HuH-7.5 (cell line): ENCODE results near the gene DGKH.
"Not testable (repeated sequence)": the region's sequence is repeated elsewhere in the genome, so short reads cannot be mapped to it uniquely, and the experiment has no call there.

Source experiments
- DNase-seq: peaks from one replicate; pipeline ENCODE4 v3.0.0; 2011; ENCODE audit warnings: low spot score

DGKH gene

GRCh38 chr13:42113478-42113877, 65.0 kb downstream of the DGKH start:
- DNase-seq = no peak

GRCh38 chr13:42114278-42114677, 65.8 kb downstream of the DGKH start:
- DNase-seq = no peak

- DNase-seq = no peak
These were observed 66.5 kb downstream of the DGKH start for GRCh38 chr13:42114912-42115311.

GRCh38 chr13:42116225-42116624, 67.8 kb downstream of the DGKH start:
- DNase-seq = no peak

DNA sequence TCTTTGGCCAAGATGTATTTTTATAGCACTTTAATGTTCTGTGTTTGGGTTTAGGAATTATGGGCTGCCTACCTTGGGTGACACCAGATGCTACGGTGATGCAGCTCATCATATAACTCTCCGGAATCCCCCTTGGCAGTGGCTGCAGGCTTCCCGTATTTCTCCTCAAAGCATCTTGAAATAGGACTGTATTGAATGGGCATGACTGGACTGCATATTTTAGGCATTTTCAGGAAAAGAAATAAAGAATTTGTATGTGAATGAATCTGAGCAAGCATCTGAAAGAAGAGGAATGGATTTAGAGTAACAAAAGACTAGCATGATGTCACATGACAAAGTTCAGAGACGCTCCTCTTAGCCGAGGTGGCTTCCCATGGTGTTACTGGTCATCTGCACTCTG, 70.6 kb downstream of the DGKH start:
- no peak for DNase-seq

DNA sequence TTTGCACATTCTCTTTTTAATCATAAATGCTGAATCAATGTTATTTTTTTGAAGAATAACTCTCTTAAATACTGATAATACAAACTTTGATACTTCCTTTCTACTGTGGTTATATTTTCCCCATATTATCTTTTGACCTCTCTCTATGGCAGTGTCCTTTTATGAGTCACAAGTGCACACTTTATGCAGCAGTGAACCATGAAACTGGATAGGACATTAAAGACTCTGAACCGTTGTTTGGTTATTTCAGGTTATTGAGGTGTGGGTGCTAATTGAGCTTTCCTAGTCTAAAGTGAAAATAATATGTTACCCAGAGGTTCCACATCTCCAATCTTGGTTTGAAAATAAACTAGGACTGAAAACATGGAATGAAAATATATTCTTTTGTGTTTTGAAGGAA, 71.4 kb downstream of the DGKH start:
- no peak for DNase-seq

DNA sequence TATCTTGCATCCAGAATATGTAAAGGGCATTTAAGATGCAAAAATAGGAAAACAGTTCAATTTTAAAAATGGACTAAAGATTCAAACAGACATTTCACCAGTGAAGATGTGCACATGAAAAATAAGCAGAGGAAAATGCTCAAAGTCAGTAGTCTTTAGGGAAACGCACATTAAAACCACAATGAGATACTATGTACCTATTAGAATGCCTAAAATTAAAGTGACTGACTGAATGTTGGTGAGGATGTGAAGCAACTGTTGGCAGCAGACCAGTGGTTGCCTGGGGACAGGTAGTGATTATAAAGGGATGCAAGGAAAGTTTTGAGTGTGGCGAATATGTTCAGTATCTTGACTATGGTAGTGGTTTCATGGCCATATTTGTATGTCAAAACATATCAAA, 75.2 kb downstream of the DGKH start:
- DNase-seq = no peak

- no peak for DNase-seq
These were observed 76.6 kb downstream of the DGKH start for GRCh38 chr13:42125046-42125445.

DNA sequence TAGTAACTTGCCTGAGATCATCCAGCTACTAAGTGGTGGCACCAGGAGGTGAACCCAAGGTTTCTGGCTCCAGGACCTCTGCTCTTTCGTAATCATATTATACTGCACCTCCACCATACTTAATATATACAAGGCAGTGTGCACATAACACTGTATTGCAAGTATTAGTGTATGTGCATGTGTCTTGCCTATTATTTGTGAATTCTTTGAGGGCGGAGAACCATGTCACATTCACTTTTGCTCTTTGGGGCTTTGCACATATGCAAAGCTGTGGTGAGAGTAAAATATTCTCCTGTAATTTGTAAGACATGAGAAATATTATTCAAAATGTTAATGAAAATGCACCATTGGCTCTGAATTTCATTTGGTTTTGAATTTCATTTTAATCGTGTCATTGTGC, 78.6 kb downstream of the DGKH start:
- no peak for DNase-seq

GRCh38 chr13:42129033-42129432, 80.6 kb downstream of the DGKH start:
- no peak for DNase-seq

- DNase-seq = no peak
These were observed 88.1 kb downstream of the DGKH start for GRCh38 chr13:42136518-42136917.

DNA sequence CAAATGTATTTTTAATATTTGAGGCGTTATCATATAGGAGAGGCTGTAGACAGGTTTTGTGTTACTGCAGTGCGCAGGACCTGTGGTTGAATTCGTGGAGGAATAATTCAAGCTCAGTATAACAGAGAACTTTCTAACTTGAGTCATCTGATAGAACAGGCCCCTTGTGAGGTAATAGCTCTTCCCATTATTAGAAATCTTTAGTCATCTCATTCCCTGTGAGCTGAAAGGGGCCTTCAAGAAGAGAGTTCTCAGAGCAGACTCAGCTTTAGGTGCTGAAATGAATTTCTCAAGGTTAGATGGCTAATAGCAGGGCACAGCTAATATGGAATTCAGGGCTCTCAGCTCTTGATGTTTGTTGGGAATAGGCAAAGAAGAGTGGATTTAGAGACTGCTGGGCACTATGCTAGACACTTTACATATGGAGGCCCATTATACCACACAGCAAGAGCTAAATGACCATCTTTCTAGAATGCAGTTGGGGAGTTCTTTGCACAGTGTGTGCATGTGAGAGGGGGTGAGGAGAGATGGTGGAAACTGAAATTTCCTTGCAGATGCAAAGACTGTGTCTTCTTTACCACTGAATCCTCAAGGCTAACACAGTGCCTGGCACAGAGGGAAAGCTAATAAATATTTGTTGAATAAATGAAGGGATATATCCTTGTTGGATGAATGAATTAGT, 89.5 kb downstream of the DGKH start:
- no peak for DNase-seq

DNA sequence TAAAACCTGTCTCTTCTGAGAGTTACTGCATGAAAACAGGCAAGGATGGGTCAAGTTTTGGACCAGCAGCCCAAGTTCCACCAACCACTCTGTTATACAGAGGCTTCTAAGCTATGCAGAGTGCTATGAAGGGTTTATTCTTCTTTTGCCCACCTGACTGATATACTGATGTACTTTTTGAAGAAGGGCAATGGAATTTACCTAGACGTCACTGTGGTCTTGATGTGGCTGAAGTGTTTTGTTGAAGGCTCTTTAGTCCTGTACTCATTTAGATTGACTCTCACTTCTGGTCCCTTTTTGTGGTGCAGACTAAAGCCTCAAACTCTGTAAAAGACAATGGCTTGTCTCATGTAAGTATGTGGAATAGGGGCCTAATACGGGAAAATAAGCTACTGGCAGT, 92.0 kb downstream of the DGKH start:
- no peak for DNase-seq

DNA sequence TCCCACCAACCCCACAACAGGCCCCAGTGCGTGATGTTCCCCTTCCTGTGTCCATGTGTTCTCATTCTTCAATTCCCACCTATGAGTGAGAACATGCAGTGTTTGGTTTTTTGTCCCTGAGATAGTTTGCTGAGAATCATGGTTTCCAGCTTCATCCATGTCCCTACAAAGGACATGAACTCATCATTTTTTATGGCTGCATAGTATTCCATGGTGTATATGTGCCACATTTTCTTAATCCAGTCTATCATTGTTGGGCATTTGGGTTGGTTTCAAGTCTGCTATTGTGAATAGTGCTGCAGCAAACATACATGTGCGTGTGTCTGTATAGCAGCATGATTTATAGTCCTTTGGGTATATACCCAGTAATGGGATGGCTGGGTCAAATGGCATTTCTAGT, 92.6 kb downstream of the DGKH start:
- DNase-seq = not testable (repeated sequence)

DNA sequence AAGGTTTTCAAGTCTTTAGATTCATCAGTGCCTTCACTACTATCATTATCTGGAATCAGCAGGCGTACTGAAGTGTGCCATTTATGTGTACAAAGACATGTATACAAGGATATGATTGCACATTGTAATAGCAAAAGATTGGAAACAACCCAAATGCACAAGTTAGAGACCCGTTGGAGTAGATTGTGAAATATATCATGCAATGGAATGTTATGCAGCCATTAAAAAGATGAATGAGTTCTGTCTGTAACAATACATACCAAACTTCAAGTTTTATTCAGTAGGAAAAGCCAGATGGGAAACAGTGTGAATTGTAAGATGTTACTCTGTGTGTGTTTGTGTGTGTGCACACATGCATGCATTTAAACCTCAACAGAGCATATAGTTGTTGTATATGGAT, 97.9 kb downstream of the DGKH start:
- no peak for DNase-seq

- DNase-seq = no peak
These were observed 100.1 kb downstream of the DGKH start for GRCh38 chr13:42148538-42148937.

DNA sequence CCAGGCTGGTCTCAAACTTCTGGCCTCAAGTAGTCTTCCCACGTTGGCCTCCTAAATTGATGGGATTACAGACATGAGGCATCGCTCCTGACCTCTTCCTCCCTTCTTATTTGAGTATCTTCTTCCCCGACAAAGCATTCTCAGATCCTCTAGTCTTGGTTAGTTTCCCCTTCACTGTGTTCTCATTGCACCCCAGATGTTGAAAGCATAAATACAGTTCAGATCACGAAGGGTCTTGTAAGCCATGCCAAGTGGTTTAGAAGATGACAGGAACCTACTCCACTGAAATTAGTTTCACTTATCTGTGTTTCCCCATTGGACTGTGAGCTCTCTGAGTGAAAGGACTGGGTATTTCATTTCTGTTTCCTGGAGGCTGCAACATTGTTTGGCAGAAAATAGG, 100.7 kb downstream of the DGKH start:
- DNase-seq = no peak

DNA sequence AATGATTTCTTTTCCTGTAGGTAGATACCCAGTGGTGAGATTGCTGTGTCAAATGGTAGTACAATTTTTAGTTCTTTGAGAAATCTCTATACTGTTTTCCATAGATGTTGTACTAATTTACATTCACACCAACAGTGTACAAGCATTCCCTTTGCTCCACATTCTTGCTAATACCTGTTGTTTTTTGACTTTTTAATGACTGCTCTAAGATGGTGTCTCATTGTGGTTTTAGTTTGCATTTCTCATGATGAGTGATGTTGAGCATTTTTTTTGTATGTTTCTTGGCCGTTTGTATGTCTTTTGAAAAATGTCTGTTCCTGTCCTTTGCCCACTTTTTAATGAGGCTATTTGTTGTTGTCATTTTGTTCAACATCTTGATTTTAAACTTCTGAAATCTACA, 103.3 kb downstream of the DGKH start:
- no peak for DNase-seq

DNA sequence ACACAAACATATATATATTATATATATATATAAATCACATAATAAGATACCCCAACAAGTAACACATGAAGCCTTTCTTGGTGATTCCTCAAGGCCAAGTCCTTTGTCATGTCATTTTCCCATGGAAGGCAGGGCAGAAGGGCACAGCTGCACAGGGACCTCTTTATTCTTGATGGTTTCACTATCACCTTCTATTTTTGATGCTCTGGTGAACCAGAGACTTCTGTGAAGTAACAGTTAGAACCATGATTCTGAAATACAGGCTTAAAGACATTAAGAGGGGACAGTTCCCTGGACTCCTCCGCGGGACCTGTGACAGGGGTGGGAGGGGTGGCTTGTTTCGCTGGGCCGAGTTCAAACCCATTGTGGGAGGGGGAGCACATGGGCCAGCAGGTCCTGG, 104.0 kb downstream of the DGKH start:
- no peak for DNase-seq

GRCh38 chr13:42153199-42154113, 105.0 kb downstream of the DGKH start:
- no peak for DNase-seq

GRCh38 chr13:42155251-42155650, 106.8 kb downstream of the DGKH start:
- no peak for DNase-seq

GRCh38 chr13:42163338-42163737, 114.9 kb downstream of the DGKH start:
- DNase-seq = not testable (repeated sequence)

DNA sequence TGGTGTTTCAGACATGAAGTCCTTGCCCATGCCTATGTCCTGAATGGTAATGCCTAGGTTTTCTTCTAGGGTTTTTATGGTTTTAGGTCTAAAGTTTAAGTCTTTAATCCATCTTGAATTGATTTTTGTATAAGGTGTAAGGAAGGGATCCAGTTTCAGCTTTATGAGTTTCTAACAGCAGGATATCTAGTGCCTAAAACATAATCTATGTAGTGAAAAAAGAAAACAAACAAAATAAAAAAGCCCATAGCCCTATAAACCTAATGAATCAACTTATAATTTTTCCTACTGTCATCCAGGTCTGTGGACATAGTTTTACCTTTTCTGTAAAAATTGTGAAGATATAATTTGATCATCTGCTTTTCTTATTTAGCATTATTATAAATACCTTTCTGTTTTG, 115.5 kb downstream of the DGKH start:
- DNase-seq = not testable (repeated sequence)
